ENCODE results near the gene SLC6A12. TPM values are rescaled to one million over a fixed set of nuclear protein-coding genes. Genes with fewer than 3 reads are reported as not detected.

Gene SLC6A12
- total and polyA plus RNA-seq, 9 of the 15 experiments (the other 6 are each of a cell fraction or from before 2014, with no cell fraction given) = not detected

DNA sequence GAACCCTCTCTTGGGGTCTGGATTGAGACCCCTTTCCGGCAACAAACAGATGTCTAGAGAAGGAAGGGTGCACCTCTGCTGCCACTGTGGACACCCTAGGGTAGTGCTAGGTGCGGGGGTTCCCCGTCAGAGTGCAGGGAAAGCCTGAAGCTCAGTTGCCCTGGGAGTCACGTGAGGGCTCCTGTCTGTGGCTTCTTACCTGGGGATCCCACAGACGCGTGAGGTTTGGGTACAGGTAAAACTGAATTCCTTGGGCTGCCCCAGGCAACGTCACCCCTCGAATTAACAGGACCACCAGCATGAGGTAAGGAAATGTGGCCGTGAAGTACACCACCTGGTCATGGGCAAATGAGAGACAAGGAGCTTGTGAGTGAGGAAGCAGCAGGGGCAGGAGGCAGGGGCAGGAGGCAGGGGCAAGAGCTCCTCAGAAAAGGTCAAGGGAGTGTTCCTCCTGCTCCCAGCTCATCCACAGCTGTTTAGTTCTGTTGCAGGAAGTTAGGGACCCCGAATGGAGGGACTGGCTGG lies 21.0 kb upstream of the SLC6A12 start:
- Histone ChIP-seq H3K9me3 (replicated peaks; ENCODE audit: control insufficient read depth, insufficient read depth, low read depth, low read length) (0 out of 2 replicates have a peak, but pooled peaks cover 1% of the 10 kb centered on the region), H3K27me3 (ENCODE audit: control insufficient read depth in 2 of 2, insufficient read depth in 2 of 2, low read length in 2 of 2) (peaks cover 3 to 37% of the 10 kb centered on the region in 2 experiments), H2AFZ (ENCODE audit: low read depth, low read length) (no peak overlapping the region), H3K4me2 (ENCODE audit: insufficient read depth, low read length) (no peak overlapping the region), H3K36me3 (ENCODE audit: control insufficient read depth, insufficient read depth, low read length) (no peaks in the 10 kb centered on the region), H3K9me1 (ENCODE audit: control insufficient read depth, insufficient read depth, low read length) (no peaks in the 10 kb centered on the region), H3K27ac (ENCODE audit: extremely low read depth, low read depth, low read length) (no peak overlapping the region), H3K4me1 (replicated peaks in 1 of 2; ENCODE audit: control insufficient read depth in 2 of 2, insufficient read depth in 2 of 2, low read length in 2 of 2) (no peaks in the 10 kb centered on the region; a peak in 1 of 5 replicates), H3K79me2 (ENCODE audit: control insufficient read depth, insufficient read depth, low read length) (no peaks in the 10 kb centered on the region), H3K4me3 (no peak overlapping the region), H4K20me1 (replicated peaks; ENCODE audit: control insufficient read depth, insufficient read depth, low read length) (no peaks in the 10 kb centered on the region), H3K9ac (ENCODE audit: insufficient read depth in 1 of 2, low read depth in 2 of 2, low read length in 2 of 2) (no peak overlapping the region)
- no peak for TF ChIP-seq PRMT5 (CRISPR knock-in tag; IDR thresholded peaks at IDR 0.05)
- no peak for TF ChIP-seq SMAD3 (CRISPR knock-in tag; conservative IDR thresholded peaks at IDR 0.05)
- no peak for TF ChIP-seq MED1 (CRISPR knock-in tag; IDR thresholded peaks at IDR 0.05; ENCODE audit: borderline replicate concordance)
- TF ChIP-seq, protein P1, sequence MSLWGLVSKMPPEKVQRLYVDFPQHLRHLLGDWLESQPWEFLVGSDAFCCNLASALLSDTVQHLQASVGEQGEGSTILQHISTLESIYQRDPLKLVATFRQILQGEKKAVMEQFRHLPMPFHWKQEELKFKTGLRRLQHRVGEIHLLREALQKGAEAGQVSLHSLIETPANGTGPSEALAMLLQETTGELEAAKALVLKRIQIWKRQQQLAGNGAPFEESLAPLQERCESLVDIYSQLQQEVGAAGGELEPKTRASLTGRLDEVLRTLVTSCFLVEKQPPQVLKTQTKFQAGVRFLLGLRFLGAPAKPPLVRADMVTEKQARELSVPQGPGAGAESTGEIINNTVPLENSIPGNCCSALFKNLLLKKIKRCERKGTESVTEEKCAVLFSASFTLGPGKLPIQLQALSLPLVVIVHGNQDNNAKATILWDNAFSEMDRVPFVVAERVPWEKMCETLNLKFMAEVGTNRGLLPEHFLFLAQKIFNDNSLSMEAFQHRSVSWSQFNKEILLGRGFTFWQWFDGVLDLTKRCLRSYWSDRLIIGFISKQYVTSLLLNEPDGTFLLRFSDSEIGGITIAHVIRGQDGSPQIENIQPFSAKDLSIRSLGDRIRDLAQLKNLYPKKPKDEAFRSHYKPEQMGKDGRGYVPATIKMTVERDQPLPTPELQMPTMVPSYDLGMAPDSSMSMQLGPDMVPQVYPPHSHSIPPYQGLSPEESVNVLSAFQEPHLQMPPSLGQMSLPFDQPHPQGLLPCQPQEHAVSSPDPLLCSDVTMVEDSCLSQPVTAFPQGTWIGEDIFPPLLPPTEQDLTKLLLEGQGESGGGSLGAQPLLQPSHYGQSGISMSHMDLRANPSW (CRISPR knock-in tag; IDR thresholded peaks at IDR 0.05) = no peak
- TF ChIP-seq E2F3 (CRISPR knock-in tag; IDR thresholded peaks at IDR 0.05) = no peak
- TF ChIP-seq, protein P2, sequence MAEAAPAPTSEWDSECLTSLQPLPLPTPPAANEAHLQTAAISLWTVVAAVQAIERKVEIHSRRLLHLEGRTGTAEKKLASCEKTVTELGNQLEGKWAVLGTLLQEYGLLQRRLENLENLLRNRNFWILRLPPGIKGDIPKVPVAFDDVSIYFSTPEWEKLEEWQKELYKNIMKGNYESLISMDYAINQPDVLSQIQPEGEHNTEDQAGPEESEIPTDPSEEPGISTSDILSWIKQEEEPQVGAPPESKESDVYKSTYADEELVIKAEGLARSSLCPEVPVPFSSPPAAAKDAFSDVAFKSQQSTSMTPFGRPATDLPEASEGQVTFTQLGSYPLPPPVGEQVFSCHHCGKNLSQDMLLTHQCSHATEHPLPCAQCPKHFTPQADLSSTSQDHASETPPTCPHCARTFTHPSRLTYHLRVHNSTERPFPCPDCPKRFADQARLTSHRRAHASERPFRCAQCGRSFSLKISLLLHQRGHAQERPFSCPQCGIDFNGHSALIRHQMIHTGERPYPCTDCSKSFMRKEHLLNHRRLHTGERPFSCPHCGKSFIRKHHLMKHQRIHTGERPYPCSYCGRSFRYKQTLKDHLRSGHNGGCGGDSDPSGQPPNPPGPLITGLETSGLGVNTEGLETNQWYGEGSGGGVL (CRISPR knock-in tag; IDR thresholded peaks at IDR 0.05) = no peak
- TF ChIP-seq SMAD1 (IDR thresholded peaks at IDR 0.05; ENCODE audit: low read depth, low read length, partially characterized antibody) = no peak
- TF ChIP-seq CHD2 (IDR thresholded peaks at IDR 0.05; ENCODE audit: low read depth, low read length) = no peak
- no peak for TF ChIP-seq ZNF551 (CRISPR knock-in tag; IDR thresholded peaks at IDR 0.05)
- TF ChIP-seq SMARCA5 (IDR thresholded peaks at IDR 0.05) = no peak
- no peak for TF ChIP-seq JUND (IDR thresholded peaks at IDR 0.05; ENCODE audit: borderline replicate concordance, low read depth, low read length)
- no peak for TF ChIP-seq JUND (tag; IDR thresholded peaks at IDR 0.05; ENCODE audit: borderline replicate concordance, low read depth, low read length)
- TF ChIP-seq GABPB1 (CRISPR knock-in tag; IDR thresholded peaks at IDR 0.05) = no peak
- TF ChIP-seq, protein P3, sequence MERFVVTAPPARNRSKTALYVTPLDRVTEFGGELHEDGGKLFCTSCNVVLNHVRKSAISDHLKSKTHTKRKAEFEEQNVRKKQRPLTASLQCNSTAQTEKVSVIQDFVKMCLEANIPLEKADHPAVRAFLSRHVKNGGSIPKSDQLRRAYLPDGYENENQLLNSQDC (CRISPR knock-in tag; IDR thresholded peaks at IDR 0.05) = no peak
- no peak for TF ChIP-seq NR1H2 (CRISPR knock-in tag; IDR thresholded peaks at IDR 0.05)
- TF ChIP-seq, protein P4, sequence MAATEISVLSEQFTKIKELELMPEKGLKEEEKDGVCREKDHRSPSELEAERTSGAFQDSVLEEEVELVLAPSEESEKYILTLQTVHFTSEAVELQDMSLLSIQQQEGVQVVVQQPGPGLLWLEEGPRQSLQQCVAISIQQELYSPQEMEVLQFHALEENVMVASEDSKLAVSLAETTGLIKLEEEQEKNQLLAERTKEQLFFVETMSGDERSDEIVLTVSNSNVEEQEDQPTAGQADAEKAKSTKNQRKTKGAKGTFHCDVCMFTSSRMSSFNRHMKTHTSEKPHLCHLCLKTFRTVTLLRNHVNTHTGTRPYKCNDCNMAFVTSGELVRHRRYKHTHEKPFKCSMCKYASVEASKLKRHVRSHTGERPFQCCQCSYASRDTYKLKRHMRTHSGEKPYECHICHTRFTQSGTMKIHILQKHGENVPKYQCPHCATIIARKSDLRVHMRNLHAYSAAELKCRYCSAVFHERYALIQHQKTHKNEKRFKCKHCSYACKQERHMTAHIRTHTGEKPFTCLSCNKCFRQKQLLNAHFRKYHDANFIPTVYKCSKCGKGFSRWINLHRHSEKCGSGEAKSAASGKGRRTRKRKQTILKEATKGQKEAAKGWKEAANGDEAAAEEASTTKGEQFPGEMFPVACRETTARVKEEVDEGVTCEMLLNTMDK (IDR thresholded peaks at IDR 0.05; ENCODE audit: borderline replicate concordance, insufficient read depth, low read depth, low read length, poor library complexity, severe bottlenecking) = no peak
- no peak for TF ChIP-seq RBM25 (IDR thresholded peaks at IDR 0.05; ENCODE audit: low read depth, low read length, severe bottlenecking)
- 11% methylated on average over 9 of the region's 10 CpGs for WGBS (ENCODE audit: insufficient coverage, low coverage, missing lambda C conversion rate)
- ChIA-PET POLR2A (no interaction called here), CTCF (ENCODE audit: low intra/inter-chr PET ratio) (no interaction called here)
- DNase-seq (ENCODE audit: extremely low read depth in 1 of 4, low spot score in 3 of 4) (no peak), ATAC-seq (no peak), FAIRE-seq (no peak)
- no TSS peak for BruUV-seq (replicated peaks)
- in situ Hi-C loops (cut with MboI) = no loop called here
- intact Hi-C loops (cut with micrococcal nuclease) = no loop called here
